Measurements from ENCODE around the gene TBC1D5.

DNA sequence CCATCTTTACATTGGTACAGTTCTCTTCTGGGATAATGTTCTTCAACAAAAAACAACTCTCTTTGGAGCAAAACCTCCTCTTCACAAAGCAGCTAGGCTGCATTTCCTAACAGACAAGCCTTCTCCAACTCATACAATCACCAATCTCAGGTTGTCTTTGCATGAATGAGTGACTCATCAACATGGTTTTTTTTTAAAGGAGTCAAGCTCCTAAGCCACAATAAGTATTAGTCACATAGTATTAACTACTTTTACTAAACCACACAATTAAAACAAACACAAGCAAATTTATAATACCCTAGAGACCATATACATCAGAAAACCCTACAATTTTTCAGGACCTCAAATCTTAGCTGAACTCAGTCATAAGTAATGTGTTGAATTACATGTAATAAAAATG, 137.4 kb downstream of the TBC1D5 start:
- TF ChIP-seq, protein P1, sequence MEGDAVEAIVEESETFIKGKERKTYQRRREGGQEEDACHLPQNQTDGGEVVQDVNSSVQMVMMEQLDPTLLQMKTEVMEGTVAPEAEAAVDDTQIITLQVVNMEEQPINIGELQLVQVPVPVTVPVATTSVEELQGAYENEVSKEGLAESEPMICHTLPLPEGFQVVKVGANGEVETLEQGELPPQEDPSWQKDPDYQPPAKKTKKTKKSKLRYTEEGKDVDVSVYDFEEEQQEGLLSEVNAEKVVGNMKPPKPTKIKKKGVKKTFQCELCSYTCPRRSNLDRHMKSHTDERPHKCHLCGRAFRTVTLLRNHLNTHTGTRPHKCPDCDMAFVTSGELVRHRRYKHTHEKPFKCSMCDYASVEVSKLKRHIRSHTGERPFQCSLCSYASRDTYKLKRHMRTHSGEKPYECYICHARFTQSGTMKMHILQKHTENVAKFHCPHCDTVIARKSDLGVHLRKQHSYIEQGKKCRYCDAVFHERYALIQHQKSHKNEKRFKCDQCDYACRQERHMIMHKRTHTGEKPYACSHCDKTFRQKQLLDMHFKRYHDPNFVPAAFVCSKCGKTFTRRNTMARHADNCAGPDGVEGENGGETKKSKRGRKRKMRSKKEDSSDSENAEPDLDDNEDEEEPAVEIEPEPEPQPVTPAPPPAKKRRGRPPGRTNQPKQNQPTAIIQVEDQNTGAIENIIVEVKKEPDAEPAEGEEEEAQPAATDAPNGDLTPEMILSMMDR (conservative IDR thresholded peaks at IDR 0.05; ENCODE audit: low read length): no peak
- TF ChIP-seq EZH2phosphoT487 (IDR thresholded peaks at IDR 0.05; ENCODE audit: borderline replicate concordance): no peak

Measured in Loucy (cell line).